ENCODE results near the gene R3HDM2.

GRCh38 chr12:57268264-57268663 lies 162.6 kb downstream of the R3HDM2 start:
- TF ChIP-seq POLR2AphosphoS5 (IDR thresholded peaks at IDR 0.05; ENCODE audit: low read depth, low read length): no peak
- no peak for TF ChIP-seq REST (IDR thresholded peaks at IDR 0.05; ENCODE audit: insufficient read depth in 1 of 2, low read depth in 2 of 2, low read length in 2 of 2)

All from PFSK-1 (cell line).